Body of pancreas (tissue), 4 donors: ENCODE data around the gene SPAM1. TPM values are rescaled to one million over a fixed set of nuclear protein-coding genes. Genes with fewer than 3 reads are reported as not detected.

Experiments
- ATAC-seq: fragments of 150-250 bp; one replicate; pipeline ENCODE4 v1.9.1; 2016
- DNase-seq, 4 donors: peaks; one replicate each; pipeline ENCODE4 v3.0.0-alpha.2; 2019
- H3K27ac ChIP-seq, 4 donors: fragments of 200-600 bp; sonication (generic); 1 replicate in 3 of 4; 2 replicates in 1 of 4; pipeline versions ENCODE4 v1.5.1 to v1.6.1; 2016 to 2019; ENCODE audit warnings: mild to moderate bottlenecking in 1 of 4, mixed read lengths in 1 of 4, moderate library complexity in 1 of 4
- H3K27me3 ChIP-seq, 2 donors: fragments of 200-600 bp; sonication (generic); one replicate each; pipeline ENCODE4 v1.6.0; 2016; ENCODE audit warnings: mild to moderate bottlenecking in 1 of 2
- H3K36me3 ChIP-seq, 2 donors: fragments of 200-600 bp; sonication (generic); replicated peaks in 1 of 2; 2 replicates each; pipeline ENCODE4 v1.5.1; 2016; ENCODE audit warnings: low read depth in 2 of 2; ENCODE audit not compliant: insufficient read depth in 1 of 2
- H3K4me1 ChIP-seq: fragments of 200-600 bp; sonication (generic); one replicate; pipeline ENCODE4 v1.6.0; 2016
- H3K4me3 ChIP-seq, 2 donors: fragments of 200-600 bp; sonication (generic); 1 replicate in 1 of 2; 2 replicates in 1 of 2; pipeline ENCODE4 v1.5.1; 2016 to 2019
- H3K9me3 ChIP-seq, 3 donors: fragments of 200-600 bp; sonication (generic); 1 replicate in 2 of 3; 2 replicates in 1 of 3; pipeline ENCODE4 v1.5.1; 2016
- POLR2A ChIP-seq, 3 donors: fragments of 450-650 bp; IDR thresholded peaks; one replicate each; pipeline ENCODE4 v1.6.1; 2016; ENCODE audit warnings: antibody characterized with exemption in 3 of 3, mild to moderate bottlenecking in 2 of 3
- WGBS, 2 donors: methylation state at CpG; one replicate each; pipeline ENCODE4 v1.1.5; 2017; 5-methylcytosine and 5-hydroxymethylcytosine counted together
- intact Hi-C: fragments of 100-400 bp; cut with DNase I; formaldehyde crosslinking; loops from one replicate; pipeline ENCODE4 v1.15.1; 2023
- total RNA-seq, 2 donors: library from RNA; depleted of rRNA; stranded (reverse); fragments of >200 nt; gene quantifications; one replicate each; pipeline ENCODE4 v1.1.0, GENCODE V29; 2016
- TF ChIP-seq, protein P1 (sequence below), 7 experiments: fragments of 450-650 bp in 4 of 7; fragments of 200-600 bp in 3 of 7; sonication (generic) in 3 of 7; IDR thresholded peaks; one replicate each; pipeline ENCODE4 v1.5.1; 2016 to 2019; ENCODE audit warnings: antibody characterized with exemption in 7 of 7

Gene SPAM1
- total RNA-seq, 2 donors from 2014 or later, result not detected

GRCh38 chr7:123917878-123918277 lies 7.2 kb upstream of the SPAM1 start:
- DNase-seq (no peak), ATAC-seq (no peak)
- 85 to 90% methylated on average over 12 of the region's 12 CpGs for WGBS, 2 donors
- no peaks in the 10 kb centered on the region for H3K9me3 ChIP-seq
- no peak for TF ChIP-seq POLR2A (IDR thresholded peaks at IDR 0.05)
- TF ChIP-seq, protein P1, sequence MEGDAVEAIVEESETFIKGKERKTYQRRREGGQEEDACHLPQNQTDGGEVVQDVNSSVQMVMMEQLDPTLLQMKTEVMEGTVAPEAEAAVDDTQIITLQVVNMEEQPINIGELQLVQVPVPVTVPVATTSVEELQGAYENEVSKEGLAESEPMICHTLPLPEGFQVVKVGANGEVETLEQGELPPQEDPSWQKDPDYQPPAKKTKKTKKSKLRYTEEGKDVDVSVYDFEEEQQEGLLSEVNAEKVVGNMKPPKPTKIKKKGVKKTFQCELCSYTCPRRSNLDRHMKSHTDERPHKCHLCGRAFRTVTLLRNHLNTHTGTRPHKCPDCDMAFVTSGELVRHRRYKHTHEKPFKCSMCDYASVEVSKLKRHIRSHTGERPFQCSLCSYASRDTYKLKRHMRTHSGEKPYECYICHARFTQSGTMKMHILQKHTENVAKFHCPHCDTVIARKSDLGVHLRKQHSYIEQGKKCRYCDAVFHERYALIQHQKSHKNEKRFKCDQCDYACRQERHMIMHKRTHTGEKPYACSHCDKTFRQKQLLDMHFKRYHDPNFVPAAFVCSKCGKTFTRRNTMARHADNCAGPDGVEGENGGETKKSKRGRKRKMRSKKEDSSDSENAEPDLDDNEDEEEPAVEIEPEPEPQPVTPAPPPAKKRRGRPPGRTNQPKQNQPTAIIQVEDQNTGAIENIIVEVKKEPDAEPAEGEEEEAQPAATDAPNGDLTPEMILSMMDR (IDR thresholded peaks at IDR 0.05), result no peak
- no peaks in the 10 kb centered on the region for H3K27me3 ChIP-seq
- H3K36me3 ChIP-seq, result no peaks in the 10 kb centered on the region
- no peak overlapping the region for H3K4me3 ChIP-seq
- intact Hi-C loops, result no loop called here
- H3K4me1 ChIP-seq, result no peaks in the 10 kb centered on the region
- H3K27ac ChIP-seq, result no peak overlapping the region

DNA sequence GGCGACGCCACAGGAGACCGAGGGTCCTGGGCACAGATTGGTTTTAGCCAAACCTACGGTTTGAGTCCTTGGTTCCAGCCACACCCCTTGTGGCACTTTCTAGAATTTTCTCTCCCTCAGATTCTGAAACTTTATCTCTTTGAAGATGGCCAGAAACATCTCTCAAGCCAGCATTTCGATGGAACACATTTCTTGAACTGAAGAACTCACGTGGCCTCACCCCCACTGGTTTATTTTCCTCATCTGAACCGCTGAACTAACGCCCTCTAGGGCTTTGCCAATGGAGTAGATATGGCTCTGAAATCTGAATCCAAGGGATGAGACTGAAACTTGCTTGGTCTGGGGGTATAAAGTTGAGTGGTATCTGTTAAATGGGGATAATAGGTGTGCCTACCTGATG lies 6.7 kb upstream of the SPAM1 start:
- WGBS, 2 donors, result 81 to 84% methylated on average over 8 of the region's 8 CpGs
- intact Hi-C loops, result no loop called here
- H3K27me3 ChIP-seq, result no peaks in the 10 kb centered on the region
- no peak overlapping the region for H3K27ac ChIP-seq
- H3K9me3 ChIP-seq, result no peaks in the 10 kb centered on the region
- H3K4me3 ChIP-seq, result no peak overlapping the region
- no peaks in the 10 kb centered on the region for H3K36me3 ChIP-seq
- DNase-seq, result no peak
- TF ChIP-seq POLR2A (IDR thresholded peaks at IDR 0.05), result no peak
- TF ChIP-seq, protein P1 (IDR thresholded peaks at IDR 0.05), result no peak
- ATAC-seq, result no peak
- H3K4me1 ChIP-seq, result no peaks in the 10 kb centered on the region

DNA sequence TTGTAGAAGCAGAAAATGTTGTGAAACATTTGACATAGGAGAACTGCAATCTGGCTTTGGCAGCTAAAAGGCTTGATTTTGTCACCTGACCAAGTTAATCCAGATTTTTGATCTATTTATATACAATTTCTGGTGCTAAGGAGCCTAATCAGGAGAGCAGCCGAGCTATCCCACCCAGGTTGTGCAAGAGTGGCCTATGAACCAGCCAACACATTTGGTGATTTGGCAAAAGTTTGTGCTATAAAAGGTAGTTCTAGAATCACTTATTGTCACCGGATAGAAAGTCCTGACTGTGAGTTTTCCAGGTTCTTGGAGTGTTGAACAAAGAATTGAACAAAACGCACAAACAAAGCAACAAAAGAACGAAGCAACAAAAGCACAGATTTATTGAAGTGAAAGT lies 1.4 kb upstream of the SPAM1 start:
- DNase-seq (no peak), ATAC-seq (no peak)
- Histone ChIP-seq H3K27me3 (no peaks in the 10 kb centered on the region), H3K27ac (no peak overlapping the region), H3K4me1 (no peaks in the 10 kb centered on the region), H3K4me3 (no peak overlapping the region), H3K9me3 (no peaks in the 10 kb centered on the region), H3K36me3 (no peaks in the 10 kb centered on the region)
- 67 to 78% methylated on average over 4 of the region's 4 CpGs for WGBS, 2 donors
- intact Hi-C loops, result no loop called here
- TF ChIP-seq POLR2A (IDR thresholded peaks at IDR 0.05), result no peak
- TF ChIP-seq, protein P1 (IDR thresholded peaks at IDR 0.05), result no peak

DNA sequence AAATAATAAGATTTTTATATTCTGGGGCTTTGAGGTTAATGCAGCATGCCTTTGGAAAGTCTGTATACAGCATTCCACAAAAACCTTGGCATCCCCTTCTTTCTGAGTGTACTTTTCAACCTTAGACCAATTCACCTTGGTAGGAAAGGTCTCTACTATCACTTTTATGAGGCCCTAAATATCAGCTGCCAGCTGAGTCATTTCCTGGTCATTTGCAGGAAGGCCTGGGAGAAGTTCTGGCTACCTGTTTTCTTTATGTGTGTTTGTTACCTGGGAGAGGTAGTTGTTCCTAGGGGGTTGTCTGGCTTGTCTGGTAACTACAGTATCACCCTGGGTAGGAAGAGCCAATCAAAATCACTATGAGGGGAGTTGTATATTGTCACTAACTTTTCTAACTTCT lies 4.1 kb downstream of the SPAM1 start:
- intact Hi-C loops, result no loop called here
- Histone ChIP-seq H3K9me3 (no peaks in the 10 kb centered on the region), H3K4me1 (no peaks in the 10 kb centered on the region), H3K36me3 (no peaks in the 10 kb centered on the region), H3K4me3 (no peak overlapping the region), H3K27me3 (no peaks in the 10 kb centered on the region), H3K27ac (no peak overlapping the region)
- TF ChIP-seq POLR2A (IDR thresholded peaks at IDR 0.05), result no peak
- ATAC-seq (no peak), DNase-seq (no peak)

- H3K27ac ChIP-seq, result no peak overlapping the region
- no peak overlapping the region for H3K4me3 ChIP-seq
- H3K9me3 ChIP-seq, result no peaks in the 10 kb centered on the region
- TF ChIP-seq, protein P1 (IDR thresholded peaks at IDR 0.05), result no peak
- no peak for TF ChIP-seq POLR2A (IDR thresholded peaks at IDR 0.05)
- 36 to 55% methylated on average over 2 of the region's 2 CpGs for WGBS, 2 donors
- H3K4me1 ChIP-seq, result no peaks in the 10 kb centered on the region
- ATAC-seq, result no peak
- intact Hi-C loops, result no loop called here
- no peaks in the 10 kb centered on the region for H3K27me3 ChIP-seq
- no peak for DNase-seq
- H3K36me3 ChIP-seq, result no peaks in the 10 kb centered on the region
Measured at GRCh38 chr7:123929655-123930054, 4.6 kb downstream of the SPAM1 start.
